ENCODE results near the gene UBL3. TPM values are rescaled to one million over a fixed set of nuclear protein-coding genes. Genes with fewer than 3 reads are reported as not detected.

Gene UBL3
- polyA plus RNA-seq (ENCODE audit: insufficient read length), result 24.8 TPM

GRCh38 chr13:29850213-29850898 is at the start of gene UBL3:
Gene UBL3 (minus strand): TSS chr13:29850617. CDS start chr13:29849538, 1,079 bp downstream.
- DNase-seq (ENCODE audit: low read depth), result peak; percentile 90

GRCh38 chr13:29897102-29897501 is 46.7 kb upstream of the UBL3 start:
- DNase-seq (ENCODE audit: low read depth), result no peak

- no peak for DNase-seq (ENCODE audit: low read depth)
Measured at GRCh38 chr13:29893438-29893837, 43.0 kb upstream of the UBL3 start.

GRCh38 chr13:29892151-29892550 is 41.7 kb upstream of the UBL3 start:
- no peak for DNase-seq (ENCODE audit: low read depth)

GRCh38 chr13:29889111-29889510 is 38.7 kb upstream of the UBL3 start:
- DNase-seq (ENCODE audit: low read depth), result no peak

- no peak for DNase-seq (ENCODE audit: low read depth)
Measured at GRCh38 chr13:29888306-29888705, 37.9 kb upstream of the UBL3 start.

GRCh38 chr13:29887686-29888085 is 37.3 kb upstream of the UBL3 start:
- DNase-seq (ENCODE audit: low read depth), result no peak

- no peak for DNase-seq (ENCODE audit: low read depth)
Measured at GRCh38 chr13:29887030-29887557, 36.7 kb upstream of the UBL3 start.

GRCh38 chr13:29886446-29886845 is 36.0 kb upstream of the UBL3 start:
- no peak for DNase-seq (ENCODE audit: low read depth)

- DNase-seq (ENCODE audit: low read depth), result no peak
Measured at GRCh38 chr13:29885989-29886388, 35.6 kb upstream of the UBL3 start.

- DNase-seq (ENCODE audit: low read depth), result no peak
Measured at GRCh38 chr13:29884671-29885430, 34.4 kb upstream of the UBL3 start.

- no peak for DNase-seq (ENCODE audit: low read depth)
Measured at GRCh38 chr13:29883941-29884518, 33.6 kb upstream of the UBL3 start.

- no peak for DNase-seq (ENCODE audit: low read depth)
Measured at GRCh38 chr13:29882076-29882475, 31.7 kb upstream of the UBL3 start.

- no peak for DNase-seq (ENCODE audit: low read depth)
Measured at GRCh38 chr13:29878101-29878500, 27.7 kb upstream of the UBL3 start.

GRCh38 chr13:29877456-29878078 is 27.1 kb upstream of the UBL3 start:
- DNase-seq (ENCODE audit: low read depth), result no peak

- DNase-seq (ENCODE audit: low read depth), result no peak
Measured at GRCh38 chr13:29875646-29876045, 25.2 kb upstream of the UBL3 start.

- no peak for DNase-seq (ENCODE audit: low read depth)
Measured at GRCh38 chr13:29868581-29868980, 18.2 kb upstream of the UBL3 start.

- no peak for DNase-seq (ENCODE audit: low read depth)
Measured at GRCh38 chr13:29865934-29866333, 15.5 kb upstream of the UBL3 start.

GRCh38 chr13:29861694-29862110 is 11.3 kb upstream of the UBL3 start:
- no peak for DNase-seq (ENCODE audit: low read depth)

- DNase-seq (ENCODE audit: low read depth), result no peak
Measured at GRCh38 chr13:29859971-29860370, 9.6 kb upstream of the UBL3 start.

GRCh38 chr13:29858667-29859066 is 8.2 kb upstream of the UBL3 start:
- DNase-seq (ENCODE audit: low read depth), result no peak

GRCh38 chr13:29858231-29858630 is 7.8 kb upstream of the UBL3 start:
- DNase-seq (ENCODE audit: low read depth), result no peak

Measured in forelimb muscle (tissue), 1 donor.